ENCODE measurements around the gene GALK2.
A peak's percentile ranks its signal among the peaks of the same experiment; 100 is the strongest.
"Not testable (repeated sequence)": the region's sequence is repeated elsewhere in the genome, so short reads cannot be mapped to it uniquely, and the experiment has no call there.

The GALK2 gene

DNA sequence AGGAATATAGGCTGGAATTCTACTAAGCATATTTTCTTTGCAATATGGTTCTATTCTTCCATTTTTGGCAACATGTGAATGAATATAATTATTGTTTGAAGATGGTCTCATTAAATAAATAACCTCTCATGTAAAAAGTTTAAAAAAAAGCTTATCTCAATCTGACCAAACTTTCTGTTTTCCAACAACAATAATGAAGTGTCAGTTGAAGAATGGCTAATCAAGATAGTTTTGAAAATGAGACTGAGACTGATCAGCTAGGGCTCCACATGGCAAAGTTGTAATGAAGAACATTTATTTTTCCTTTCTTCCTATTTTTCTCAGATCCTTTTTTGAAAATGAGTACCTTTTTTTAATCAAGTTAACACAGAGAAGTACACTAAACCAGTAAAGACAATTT, 117.4 kb downstream of the GALK2 start:
- no peak for DNase-seq

DNA sequence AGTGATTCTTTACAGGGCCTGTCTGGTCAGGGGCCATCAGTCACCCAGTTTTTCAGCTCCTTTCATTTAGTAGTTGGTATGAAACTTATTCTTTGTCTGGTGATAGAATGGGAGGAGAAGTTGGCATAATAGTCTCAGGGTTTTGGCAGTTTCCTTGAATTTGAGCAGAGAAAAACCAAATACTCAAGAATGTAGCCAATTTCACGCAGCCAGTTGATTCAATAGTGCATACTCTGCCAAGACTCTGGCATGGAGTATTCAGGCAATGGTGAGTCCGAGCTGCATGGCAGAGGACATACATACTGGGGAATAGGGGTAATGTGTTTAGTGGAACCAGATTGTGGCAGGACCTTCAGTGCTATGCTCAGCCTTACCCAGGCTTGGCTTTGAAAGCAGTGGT, 118.3 kb downstream of the GALK2 start:
- no peak for DNase-seq

DNA sequence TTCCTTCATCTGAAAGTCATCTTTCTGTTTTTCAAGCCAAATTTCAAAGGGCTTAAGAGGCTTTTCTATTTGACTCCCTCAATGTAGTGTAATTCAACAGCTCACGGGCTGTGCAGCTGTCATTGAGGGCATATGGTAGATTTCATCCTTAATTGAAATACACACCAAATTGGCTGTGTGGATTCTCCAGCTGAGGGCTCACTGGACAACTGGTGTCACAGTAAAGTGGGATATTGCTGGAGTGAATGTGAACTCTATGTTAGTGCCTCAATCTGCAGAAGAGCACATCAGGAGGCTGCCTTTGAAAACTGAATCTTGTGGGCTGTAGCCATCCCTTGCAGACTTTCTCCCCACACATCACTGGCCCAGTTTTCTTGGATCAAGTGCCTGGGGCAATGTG, 120.1 kb downstream of the GALK2 start:
- no peak for DNase-seq

GRCh38 chr15:49293941-49294340, 123.9 kb downstream of the GALK2 start:
- DNase-seq = no peak

- DNase-seq = no peak
These were observed 126.2 kb downstream of the GALK2 start for GRCh38 chr15:49296258-49296657.

DNA sequence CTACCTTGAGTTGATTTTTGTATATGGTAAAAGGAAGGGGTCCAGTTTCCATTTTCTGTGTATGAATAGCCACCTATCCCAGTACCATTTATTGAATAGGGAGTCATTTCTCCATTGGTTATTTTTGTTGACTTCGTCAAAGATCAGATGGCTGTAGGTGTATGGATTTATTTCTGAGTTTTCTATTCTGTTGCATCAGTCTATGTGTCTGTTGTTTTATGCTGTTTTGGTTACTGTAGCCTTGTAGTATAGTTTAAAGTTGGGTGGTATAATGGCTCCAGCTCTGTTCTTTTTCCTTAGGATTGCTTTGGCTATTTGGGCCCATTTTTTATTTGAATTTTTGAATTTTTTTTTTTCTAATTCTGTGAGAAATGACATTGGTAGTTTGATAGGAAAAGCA, 127.5 kb downstream of the GALK2 start:
- no peak for DNase-seq

DNA sequence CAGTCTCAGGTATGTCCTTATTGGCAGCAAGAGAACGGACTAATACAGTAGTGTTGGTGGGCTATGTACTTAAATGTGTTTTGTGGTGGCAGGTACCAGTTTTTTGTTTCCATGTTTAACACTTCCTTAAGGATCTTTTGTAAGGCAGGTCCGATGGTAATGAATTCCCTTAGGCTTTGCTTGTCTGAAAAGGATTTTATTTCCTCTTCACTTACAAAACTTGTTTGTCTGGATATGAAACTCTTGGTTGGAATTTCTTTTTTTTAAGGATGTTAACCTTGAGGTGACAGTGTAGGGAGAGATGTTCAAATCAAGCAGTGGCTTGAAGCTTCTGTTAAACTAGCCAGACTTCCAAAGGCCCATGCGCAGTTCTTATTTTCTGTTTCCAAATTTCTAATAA, 130.8 kb downstream of the GALK2 start:
- no peak for DNase-seq

DNA sequence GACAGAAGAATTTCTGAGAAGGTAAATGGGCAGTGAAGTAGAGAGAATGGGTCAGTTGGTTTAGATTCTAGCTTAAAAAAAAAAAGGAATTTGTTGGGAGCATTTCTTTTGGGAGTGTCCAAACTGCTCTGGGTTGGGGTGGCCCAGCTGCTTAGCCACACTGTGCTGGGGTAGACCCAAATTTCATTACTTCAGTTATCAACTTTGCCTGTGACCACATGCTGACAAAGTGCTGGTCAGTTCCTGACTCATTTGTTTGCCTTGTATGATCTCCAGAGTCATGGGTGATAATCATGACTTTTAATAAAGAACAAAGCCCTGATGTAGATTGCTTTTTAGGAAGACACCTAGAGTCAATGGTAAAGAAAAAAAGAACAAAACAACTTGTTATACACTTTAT, 131.5 kb downstream of the GALK2 start:
- DNase-seq = no peak

- no peak for DNase-seq
These were observed 133.0 kb downstream of the GALK2 start for GRCh38 chr15:49303003-49303402.

GRCh38 chr15:49306551-49306950, 136.5 kb downstream of the GALK2 start:
- peak; percentile 20 for DNase-seq

- DNase-seq = no peak
These were observed 138.6 kb downstream of the GALK2 start for GRCh38 chr15:49308686-49309085.

DNA sequence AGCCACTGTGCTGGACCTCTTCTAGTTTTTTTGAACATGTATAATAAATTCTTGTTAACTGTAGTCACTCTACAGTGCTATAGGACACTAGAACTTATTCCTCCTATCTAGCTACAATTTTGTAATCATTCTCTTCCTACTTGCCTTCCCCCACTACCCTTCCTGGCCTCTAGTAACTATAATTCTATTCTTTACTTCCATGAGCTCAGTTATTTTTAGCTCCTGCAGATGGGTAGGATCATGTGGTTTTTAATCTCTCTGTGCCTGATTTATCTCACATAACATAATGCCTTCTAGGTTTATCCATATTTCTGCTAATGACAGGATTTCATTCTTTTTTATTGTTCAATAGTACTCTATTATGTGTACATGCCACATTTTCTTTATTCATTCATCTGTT, 139.8 kb downstream of the GALK2 start:
- no peak for DNase-seq

GRCh38 chr15:49313650-49314049, 143.6 kb downstream of the GALK2 start:
- peak; percentile 68 for DNase-seq

GRCh38 chr15:49314716-49315115, 144.7 kb downstream of the GALK2 start:
- no peak for DNase-seq

GRCh38 chr15:49315391-49315823, 145.4 kb downstream of the GALK2 start:
- DNase-seq = no peak

DNA sequence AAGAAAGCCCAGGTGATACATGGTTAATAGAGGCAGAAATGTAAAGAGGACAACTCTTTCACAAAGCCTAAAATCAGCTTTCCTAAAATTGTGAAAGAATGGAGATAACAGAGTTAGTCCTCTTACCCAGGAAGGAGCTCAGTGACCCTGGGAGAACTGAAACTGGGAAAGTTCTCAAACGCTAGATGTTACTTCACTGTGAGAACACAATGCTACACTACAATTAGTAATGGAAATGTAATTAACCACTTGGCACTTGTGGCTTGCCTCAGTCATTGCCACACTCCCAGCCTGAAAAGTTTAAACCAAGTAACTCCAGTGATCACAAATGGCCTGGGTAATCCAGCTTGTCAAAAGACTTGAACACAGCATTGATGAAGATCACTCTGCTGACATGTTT, 150.3 kb downstream of the GALK2 start:
- peak; percentile 89 for DNase-seq

DNA sequence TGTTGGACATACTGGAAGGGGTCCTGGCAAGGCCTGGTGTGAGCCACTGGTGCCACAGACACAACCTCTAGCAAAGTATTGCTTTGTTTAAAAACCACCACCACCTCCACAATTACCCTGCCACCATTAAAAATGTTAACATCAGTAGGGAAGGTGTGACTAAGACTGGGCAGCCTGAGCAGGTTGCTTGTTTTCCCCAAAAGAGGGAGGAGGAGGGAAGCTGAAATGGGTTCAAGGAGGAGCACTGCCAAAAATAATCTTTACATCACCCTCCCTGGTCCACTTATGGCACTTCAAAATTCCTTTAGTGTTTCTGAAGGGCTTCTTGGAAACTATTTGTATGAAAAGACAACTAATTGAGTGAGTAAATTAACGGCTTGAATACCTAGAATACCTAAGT, 153.2 kb downstream of the GALK2 start:
- no peak for DNase-seq

- DNase-seq = no peak
These were observed 157.9 kb downstream of the GALK2 start for GRCh38 chr15:49327927-49328326.

GRCh38 chr15:49328941-49329340, 158.9 kb downstream of the GALK2 start:
- DNase-seq = no peak

DNA sequence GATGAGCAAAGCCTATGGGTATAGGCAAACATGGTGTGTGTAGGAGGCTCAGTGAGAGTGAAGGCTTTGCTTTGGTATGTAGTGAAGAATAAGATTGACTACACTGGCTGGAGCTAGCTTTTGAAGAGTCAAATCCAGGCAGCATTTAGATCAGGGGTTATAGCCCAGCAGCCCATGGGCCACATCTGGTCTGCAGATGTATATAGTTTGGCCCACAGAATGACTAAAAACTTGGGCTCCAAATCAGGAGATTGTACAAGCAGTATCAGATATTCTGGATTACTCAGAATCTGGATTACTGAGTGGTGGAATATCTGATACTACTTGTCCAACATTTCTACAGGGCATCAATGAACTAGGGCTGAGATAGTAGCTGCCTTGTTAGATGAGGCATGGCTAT, 160.1 kb downstream of the GALK2 start:
- DNase-seq = no peak

DNA sequence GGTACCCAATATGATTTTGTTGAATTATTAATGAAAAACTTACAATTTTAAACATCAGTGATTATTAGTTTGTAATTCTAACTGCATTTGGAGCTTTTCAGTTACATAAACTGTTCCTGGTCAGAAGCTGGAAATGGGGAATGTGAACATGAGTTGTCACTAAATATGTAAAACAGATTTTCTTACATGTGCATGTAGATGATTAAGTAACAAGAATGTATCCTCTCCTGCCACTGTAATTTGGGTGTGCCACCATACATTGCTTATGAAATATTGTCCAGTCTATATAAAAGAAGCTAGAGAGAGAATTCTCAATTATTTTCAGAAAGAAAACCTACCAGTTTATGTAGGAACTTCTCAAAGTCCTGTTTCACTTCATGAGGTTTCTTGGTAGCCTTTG, 161.4 kb downstream of the GALK2 start:
- DNase-seq = no peak

DNA sequence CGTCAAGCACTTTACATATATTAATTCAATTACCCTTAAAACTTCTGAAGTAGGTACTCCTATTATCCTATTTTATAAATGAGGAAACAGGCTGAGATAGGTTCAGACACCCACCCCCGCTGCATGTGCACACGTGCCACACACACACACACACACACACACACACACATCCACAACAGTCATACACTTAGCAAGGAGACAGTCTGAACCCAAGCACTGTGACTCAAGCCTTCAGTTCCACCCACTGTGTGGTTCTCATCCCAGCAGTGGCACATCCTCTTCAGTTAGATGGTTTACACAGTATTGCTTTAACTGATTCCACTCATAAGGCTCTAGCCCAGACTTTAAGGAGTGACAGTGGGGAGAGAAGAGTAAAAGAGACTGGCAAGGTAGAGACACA, 161.9 kb downstream of the GALK2 start:
- peak; percentile 1 for DNase-seq

GRCh38 chr15:49339656-49340055, 169.6 kb downstream of the GALK2 start:
- DNase-seq = no peak

DNA sequence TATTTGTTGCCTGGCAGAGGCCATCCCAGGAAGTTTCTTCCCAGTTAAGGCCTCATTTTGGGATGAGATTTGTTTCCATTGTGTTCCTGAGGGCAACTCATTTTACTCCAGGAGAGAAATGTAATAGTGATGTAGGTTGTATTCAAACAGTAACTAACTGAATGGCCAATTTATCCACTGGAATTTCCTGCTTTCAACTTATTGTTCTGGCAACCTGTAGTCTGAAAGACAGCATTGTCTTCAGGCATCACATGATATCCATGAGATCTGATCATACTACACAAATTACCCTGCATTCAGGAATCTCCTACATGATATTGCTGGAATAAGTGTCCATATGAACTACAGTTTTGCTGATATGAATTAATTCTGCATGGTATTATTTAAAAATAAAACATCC, 173.5 kb downstream of the GALK2 start:
- no peak for DNase-seq

DNA sequence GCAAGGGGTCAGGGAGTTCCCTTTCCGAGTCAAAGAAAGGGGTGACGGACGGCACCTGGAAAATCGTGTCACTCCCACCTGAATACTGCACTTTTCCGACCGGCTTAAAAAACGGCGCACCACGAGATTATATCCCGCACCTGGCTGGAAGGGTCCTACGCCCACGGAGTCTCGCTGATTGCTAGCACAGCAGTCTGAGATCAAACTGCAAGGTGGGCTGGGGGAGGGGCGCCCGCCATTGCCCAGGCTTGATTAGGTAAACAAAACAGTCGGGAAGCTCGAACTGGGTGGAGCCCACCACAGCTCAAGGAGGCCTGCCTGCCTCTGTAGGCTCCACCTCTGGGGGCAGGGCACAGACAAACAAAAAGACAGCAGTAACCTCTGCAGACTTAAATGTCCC, 184.4 kb downstream of the GALK2 start:
- not testable (repeated sequence) for DNase-seq

- DNase-seq = no peak
These were observed 191.3 kb downstream of the GALK2 start for GRCh38 chr15:49361370-49361769.
